GM12878 (cell line): ENCODE measurements around the gene NAP1L1. TPM values are rescaled to one million over a fixed set of nuclear protein-coding genes. Genes with fewer than 3 reads are reported as not detected.
A peak's percentile ranks its signal among the peaks of the same experiment; 100 is the strongest.

ENCODE experiments used
- ATAC-seq: fragments of 200-7000 bp; cut with Tn5 transposase; 3 replicates; pipeline ENCODE4 v1.9.1; 2020; ENCODE audit warnings: mild to moderate bottlenecking, moderate library complexity
- BruUV-seq: library from RNA; stranded (reverse); fragments of 400-500 nt; replicated peaks from 2 replicates; lab custom pipeline; 2021; lab: Mats Ljungman, UMichigan
- CTCF ChIA-PET: fragments of 300-600 bp; sonication (Branson Sonifier 250); formaldehyde crosslinking; extraction: SDS; loops from one replicate; lab custom pipeline; 2021; ENCODE audit warnings: inconsistent platforms; lab: Yijun Ruan, JAX
- POLR2A ChIA-PET: fragments of 350-600 bp; formaldehyde crosslinking; extraction: SDS; loops from one replicate; lab custom pipeline; 2021; ENCODE audit warnings: inconsistent platforms; lab: Charles Lee
- RAD21 ChIA-PET: fragments of 300-600 bp; sonication (Branson Sonifier 250); formaldehyde crosslinking; loops from one replicate; lab custom pipeline; 2023; ENCODE audit warnings: antibody characterized with exemption; ENCODE audit not compliant: unreplicated experiment; lab: Charles Lee
- SMC1A ChIA-PET: fragments of 300-600 bp; sonication (Branson Sonifier 250); formaldehyde crosslinking; loops from one replicate; lab custom pipeline; 2023; ENCODE audit not compliant: unreplicated experiment, uncharacterized antibody; lab: Charles Lee
- DNase-seq: peaks from one replicate; pipeline ENCODE4 v3.0.0-alpha.2; 2011; ENCODE audit warnings: low read depth, low spot score
- FAIRE-seq: peaks from 3 replicates; lab custom pipeline; 2011; peaks lifted over from hg19 to GRCh38; lab: Jason Lieb, UNC
- H2AFZ ChIP-seq: 2 replicates; pipeline ENCODE4 v1.6.0; 2011; ENCODE audit warnings: low read depth, low read length, control low read depth; ENCODE audit not compliant: control insufficient read depth
- H3K27ac ChIP-seq: 2 replicates; pipeline ENCODE4 v1.5.1; 2011; ENCODE audit warnings: control low read depth; ENCODE audit not compliant: control insufficient read depth, insufficient read depth
- H3K27me3 ChIP-seq, 2 experiments: replicated peaks in 1 of 2; 2 replicates each; pipeline versions ENCODE4 v1.6.0 to v1.6.1; 2011; ENCODE audit warnings: low read length in 1 of 2; ENCODE audit not compliant: control insufficient read depth in 2 of 2, insufficient read depth in 2 of 2
- H3K36me3 ChIP-seq, 2 experiments: 2 replicates each; pipeline ENCODE4 v1.5.1; 2011; ENCODE audit warnings: low read length in 1 of 2; ENCODE audit not compliant: control insufficient read depth in 2 of 2, insufficient read depth in 2 of 2
- H3K4me1 ChIP-seq: 2 replicates; pipeline ENCODE4 v1.6.1; 2011; ENCODE audit warnings: mild to moderate bottlenecking, low read length, moderate library complexity, mixed read lengths; ENCODE audit not compliant: control insufficient read depth, insufficient read depth
- H3K4me2 ChIP-seq: 2 replicates; pipeline ENCODE4 v1.6.0; 2011; ENCODE audit warnings: control low read depth; ENCODE audit not compliant: control insufficient read depth, insufficient read depth
- H3K4me3 ChIP-seq: fragments of 200-600 bp; sonication (generic); 2 replicates; pipeline ENCODE4 v1.5.1; 2016
- H3K79me2 ChIP-seq: 2 replicates; pipeline ENCODE4 v1.6.0; 2011; ENCODE audit warnings: low read length; ENCODE audit not compliant: control insufficient read depth, insufficient read depth
- H3K9ac ChIP-seq: 2 replicates; pipeline ENCODE4 v1.8.0; 2011; ENCODE audit warnings: low read length, control low read depth, mixed read lengths; ENCODE audit not compliant: control insufficient read depth, insufficient read depth
- H3K9me3 ChIP-seq: replicated peaks from 3 replicates; pipeline ENCODE4 v1.5.1; 2011; ENCODE audit warnings: mild to moderate bottlenecking, low read length; ENCODE audit not compliant: control insufficient read depth, insufficient read depth
- H4K20me1 ChIP-seq: 2 replicates; pipeline ENCODE4 v1.6.0; 2011; ENCODE audit not compliant: control insufficient read depth, insufficient read depth
- CREB1 ChIP-seq: IDR thresholded peaks from 2 replicates; pipeline ENCODE4 v1.6.1; 2012; ENCODE audit warnings: low read depth, mild to moderate bottlenecking, inconsistent platforms
- CREM ChIP-seq: IDR thresholded peaks from 2 replicates; pipeline ENCODE4 v1.6.1; 2014; ENCODE audit warnings: antibody characterized with exemption, low read depth
- CTCF ChIP-seq, 3 experiments: IDR thresholded peaks in 2 of 3; conservative IDR thresholded peaks in 1 of 3; 2 replicates each; pipeline ENCODE4 v1.5.1; 2011; ENCODE audit warnings: low read depth in 3 of 3, low read length in 3 of 3, mild to moderate bottlenecking in 3 of 3, control low read depth in 2 of 3, moderate library complexity in 2 of 3, inconsistent platforms in 1 of 3, mixed read lengths in 1 of 3; ENCODE audit not compliant: control insufficient read depth in 2 of 3, insufficient read depth in 1 of 3; ENCODE audit errors: extremely low read depth in 1 of 3
- EGR1 ChIP-seq, 2 experiments: IDR thresholded peaks; 1 replicate in 1 of 2; 2 replicates in 1 of 2; pipeline ENCODE4 v1.6.1; 2011 to 2012; ENCODE audit warnings: low read depth in 2 of 2, low read length in 2 of 2, borderline replicate concordance in 1 of 2, mild to moderate bottlenecking in 1 of 2, moderate library complexity in 1 of 2
- EZH2 ChIP-seq: IDR thresholded peaks from 2 replicates; pipeline ENCODE4 v1.6.1; 2012; ENCODE audit warnings: low read depth, mild to moderate bottlenecking, control low read depth, inconsistent platforms, low read length, borderline replicate concordance; ENCODE audit not compliant: control insufficient read depth
- GATAD2B ChIP-seq: fragments of 450-650 bp; conservative IDR thresholded peaks from 2 replicates; pipeline ENCODE4 v1.6.1; 2017; ENCODE audit warnings: low read depth, mild to moderate bottlenecking, moderate library complexity
- HCFC1 ChIP-seq: fragments of 150-350 bp; IDR thresholded peaks from 2 replicates; pipeline ENCODE4 v1.6.1; 2014; ENCODE audit warnings: low read length
- HDAC2 ChIP-seq: fragments of 200-600 bp; sonication (generic); IDR thresholded peaks from 2 replicates; pipeline ENCODE4 v1.6.1; 2017
- IKZF1 ChIP-seq: fragments of 450-650 bp; conservative IDR thresholded peaks from 2 replicates; pipeline ENCODE4 v1.6.1; 2017; ENCODE audit warnings: antibody characterized with exemption, mild to moderate bottlenecking
- IRF4 ChIP-seq: IDR thresholded peaks from 2 replicates; pipeline ENCODE4 v1.6.1; 2011; ENCODE audit warnings: low read depth, low read length
- MXI1 ChIP-seq: fragments of 150-350 bp; IDR thresholded peaks from 2 replicates; pipeline ENCODE4 v1.6.1; 2011; ENCODE audit warnings: low read depth, mild to moderate bottlenecking, inconsistent platforms, low read length, improper control_type of control experiment
- NRF1 ChIP-seq: conservative IDR thresholded peaks from 2 replicates; pipeline ENCODE4 v1.6.1; 2011; ENCODE audit warnings: mild to moderate bottlenecking, low read depth, low read length, improper control_type of control experiment
- PAX8 ChIP-seq: fragments of 450-650 bp; IDR thresholded peaks from 2 replicates; pipeline ENCODE4 v1.6.1; 2017; ENCODE audit warnings: mild to moderate bottlenecking, moderate library complexity
- POLR2A ChIP-seq: IDR thresholded peaks from 2 replicates; pipeline ENCODE4 v1.6.1; 2011; ENCODE audit warnings: low read depth, mild to moderate bottlenecking, low read length
- POLR2AphosphoS2 ChIP-seq: IDR thresholded peaks from 2 replicates; pipeline ENCODE4 v1.6.1; 2011; ENCODE audit warnings: low read depth, mild to moderate bottlenecking, low read length, improper control_type of control experiment, moderate library complexity
- RBBP5 ChIP-seq: fragments of 200-600 bp; sonication (generic); conservative IDR thresholded peaks from 2 replicates; pipeline ENCODE4 v1.6.1; 2016
- RFX5 ChIP-seq: IDR thresholded peaks from 2 replicates; pipeline ENCODE4 v1.6.1; 2011; ENCODE audit warnings: low read depth, low read length, improper control_type of control experiment
- TBL1XR1 ChIP-seq: IDR thresholded peaks from 2 replicates; pipeline ENCODE4 v1.6.1; 2012; ENCODE audit warnings: low read depth, low read length, improper control_type of control experiment
- YBX1 ChIP-seq: fragments of 450-650 bp; IDR thresholded peaks from 2 replicates; pipeline ENCODE4 v1.6.1; 2016; ENCODE audit warnings: antibody characterized with exemption
- ZBED1 ChIP-seq: IDR thresholded peaks from 2 replicates; pipeline ENCODE4 v1.6.1; 2016; ENCODE audit warnings: borderline replicate concordance
- ZSCAN29 ChIP-seq: fragments of 450-650 bp; IDR thresholded peaks from 2 replicates; pipeline ENCODE4 v1.6.1; 2017; ENCODE audit warnings: mild to moderate bottlenecking, moderate library complexity
- WGBS: methylation state at CpG from one replicate; pipeline ENCODE4 v1.1.6; 2016; ENCODE audit warnings: low lambda C conversion rate; ENCODE audit not compliant: insufficient replicate concordance, insufficient coverage; ENCODE audit errors: missing lambda C conversion rate; 5-methylcytosine and 5-hydroxymethylcytosine counted together
- in situ Hi-C: fragments of 300-500 bp; cut with MboI; formaldehyde crosslinking; loops from 9 replicates; pipeline ENCODE4 v1.14.3; 2018; ENCODE audit warnings: mixed read lengths
- intact Hi-C: fragments of 100-400 bp; cut with micrococcal nuclease; formaldehyde crosslinking; loops from one replicate; pipeline ENCODE4 v1.14.2; 2022; ENCODE audit not compliant: unreplicated experiment
- polyA plus RNA-seq, 11 experiments: library from polyadenylated mRNA; depleted of rRNA in 4 of 11; unstranded in 6 of 11; stranded (reverse) in 5 of 11; fragments of >200 nt; fragmentation: Nextera tagmentation in 4 of 11; fragmentation: Illumina TruSeq in 1 of 11; extraction: Ambion mirVana in 4 of 11; extraction: Trizol in 1 of 11; gene quantifications; 1 replicate in 1 of 11; 2 replicates in 10 of 11; pipeline versions ENCODE4 v1.2.1 to v1.2.3, GENCODE V29; 2011 to 2016; ENCODE audit warnings: inconsistent platforms in 2 of 11, missing spikeins in 2 of 11, low read depth in 1 of 11
- total RNA-seq, 4 experiments: library from RNA; depleted of rRNA in 3 of 4; stranded (reverse); fragments of >200 nt in 3 of 4; fragmentation: Illumina TruSeq in 1 of 4; extraction: Trizol in 1 of 4; gene quantifications; 2 replicates each; pipeline versions ENCODE4 v1.2.1 to v1.2.3, GENCODE V29; 2013 to 2021
- TF ChIP-seq, protein P1 (sequence below): fragments of 450-650 bp; IDR thresholded peaks from 2 replicates; pipeline ENCODE4 v1.6.1; 2016; ENCODE audit warnings: mild to moderate bottlenecking

Gene NAP1L1
- total and polyA plus RNA-seq, 10 of the 15 experiments (the other 5 are each of a cell fraction or from before 2014, with no cell fraction given), result 256 to 1,036 (median 536) TPM

DNA sequence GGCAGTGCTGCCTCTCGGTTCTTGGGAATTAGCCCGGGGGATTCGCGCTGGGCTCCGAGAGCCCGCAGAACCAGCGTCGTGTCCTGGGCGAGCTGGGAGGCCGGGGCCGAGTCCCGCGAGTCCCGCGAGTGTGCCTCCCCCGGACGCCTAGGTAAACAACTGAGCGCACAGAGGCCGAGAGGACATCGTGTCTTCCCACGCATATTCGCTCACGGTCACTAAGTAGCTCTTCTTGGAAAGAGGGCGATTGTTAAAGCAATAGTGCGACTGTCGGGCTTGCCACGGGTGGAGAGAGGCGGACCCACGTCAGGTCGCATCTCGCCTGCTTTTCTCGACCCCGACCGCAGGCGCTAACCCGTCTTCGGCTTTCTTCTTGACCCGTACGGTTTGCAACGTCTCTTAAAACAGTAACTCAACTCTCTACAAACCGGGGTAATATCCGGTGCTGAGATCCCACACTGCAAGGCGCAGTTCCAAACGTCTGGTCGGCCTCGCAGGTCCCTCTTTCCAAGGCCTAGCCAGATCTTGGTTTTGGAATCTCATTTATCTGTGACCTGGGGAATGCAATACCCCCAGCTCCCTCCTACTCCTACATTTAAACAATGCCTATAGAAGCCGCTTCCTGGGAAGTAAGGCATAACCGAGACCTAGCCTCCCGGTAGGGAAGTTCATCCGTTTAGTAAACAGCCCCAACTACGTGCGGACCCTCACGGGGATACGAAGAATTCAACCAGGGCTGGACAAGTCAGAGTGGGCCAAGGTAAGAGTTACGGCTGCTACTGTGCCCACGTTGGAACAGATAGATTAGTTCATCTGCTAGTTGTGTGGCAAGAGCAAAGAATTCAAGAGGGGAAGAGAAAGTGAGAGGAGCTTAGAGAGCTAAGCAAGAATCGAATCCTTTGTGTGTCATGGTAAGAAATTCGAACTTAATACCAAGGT, 52.2 kb downstream of the NAP1L1 start:
- Histone ChIP-seq H3K27ac (peak overlapping the region; percentile 75), H3K27me3 (no peaks in the 10 kb centered on the region; a peak in 1 of 4 replicates), H3K4me1 (peaks cover 17% of the 10 kb centered on the region), H3K36me3 (no peaks in the 10 kb centered on the region), H2AFZ (peak overlapping the region; percentile 65), H3K9me3 (no peaks in the 10 kb centered on the region), H3K4me3 (peak overlapping the region; percentile 85), H3K4me2 (peak overlapping the region; percentile 88), H3K79me2 (no peaks in the 10 kb centered on the region), H4K20me1 (no peaks in the 10 kb centered on the region), H3K9ac (peak overlapping the region; percentile 83)
- 5% methylated on average over 58 of the region's 58 CpGs for WGBS
- RAD21 ChIA-PET, result interaction anchor here (0.6 to 9.8 kb wide), 60 partner anchors 8 to 554 kb away, joined by 3 to 144 read pairs (median 4); partner anchors contain the start of genes BBS10, GLIPR1, KRR1 and OSBPL8
- CTCF ChIA-PET, result interaction anchor here (0.6 to 10.1 kb wide), 40 partner anchors 11 to 571 kb away, joined by 3 to 144 read pairs (median 5); partner anchors contain the start of genes BBS10 and KRR1
- DNase-seq (peak; percentile 34), FAIRE-seq (no peak), ATAC-seq (peak; percentile 35)
- in situ Hi-C loops (no loop called here), intact Hi-C loops (loop anchor here (5.0 kb wide), 4 partner anchors 195 to 520 kb away; partner anchors contain the start of genes BBS10 and KRR1)
- TSS peak; percentile 80 for BruUV-seq
- SMC1A ChIA-PET, result interaction anchor here (0.6 to 17.8 kb wide), 50 partner anchors 8 to 554 kb away, joined by 3 to 327 read pairs (median 4); partner anchors contain the start of genes BBS10 and KRR1
- POLR2A ChIA-PET, result interaction anchor here (0.6 to 8.9 kb wide), 27 partner anchors 12 to 551 kb away, joined by 3 to 111 read pairs (median 4); partner anchors contain the start of genes BBS10, KRR1 and NAP1L1
- TF ChIP-seq ZSCAN29 (peak; percentile 27; the same call in 1 of the 2 replicates), RBBP5 (no peak), CREM (0 out of 2 replicates have a peak, but pooled peaks have one; percentile 7), YBX1 (no peak), TBL1XR1 (no peak), IRF4 (no peak), RFX5 (no peak), EGR1 (IDR thresholded peaks at IDR 0.05; ENCODE audit: borderline replicate concordance in 1 of 2, low read depth in 2 of 2, low read length in 2 of 2) (peak in 1 of 2 experiments; percentile 48; a peak in 1 of 3 replicates), EZH2 (no peak), CTCF (IDR thresholded peaks at IDR 0.05 in 2 of 3, conservative IDR thresholded peaks at IDR 0.05 in 1 of 3; ENCODE audit: control insufficient read depth in 2 of 3, extremely low read depth in 1 of 3, insufficient read depth in 1 of 3, low read depth in 3 of 3, low read length in 3 of 3) (no peak), NRF1 (no peak), CREB1 (no peak), IKZF1 (0 out of 2 replicates have a peak, but pooled peaks have one; percentile 4), HDAC2 (no peak), HCFC1 (no peak), GATAD2B (no peak), POLR2AphosphoS2 (no peak; the same call in none of the 2 replicates), POLR2A (peak; percentile 39), MXI1 (peak; percentile 47; the same call in 1 of the 2 replicates), ZBED1 (0 out of 2 replicates have a peak, but pooled peaks have one; percentile 41), PAX8 (no peak)
- TF ChIP-seq, protein P1, sequence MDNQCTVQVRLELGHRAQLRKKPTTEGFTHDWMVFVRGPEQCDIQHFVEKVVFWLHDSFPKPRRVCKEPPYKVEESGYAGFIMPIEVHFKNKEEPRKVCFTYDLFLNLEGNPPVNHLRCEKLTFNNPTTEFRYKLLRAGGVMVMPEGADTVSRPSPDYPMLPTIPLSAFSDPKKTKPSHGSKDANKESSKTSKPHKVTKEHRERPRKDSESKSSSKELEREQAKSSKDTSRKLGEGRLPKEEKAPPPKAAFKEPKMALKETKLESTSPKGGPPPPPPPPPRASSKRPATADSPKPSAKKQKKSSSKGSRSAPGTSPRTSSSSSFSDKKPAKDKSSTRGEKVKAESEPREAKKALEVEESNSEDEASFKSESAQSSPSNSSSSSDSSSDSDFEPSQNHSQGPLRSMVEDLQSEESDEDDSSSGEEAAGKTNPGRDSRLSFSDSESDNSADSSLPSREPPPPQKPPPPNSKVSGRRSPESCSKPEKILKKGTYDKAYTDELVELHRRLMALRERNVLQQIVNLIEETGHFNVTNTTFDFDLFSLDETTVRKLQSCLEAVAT, result peak; percentile 11
